ENCODE measurements around the gene HLA-DRB1. TPM values are rescaled to one million over a fixed set of nuclear protein-coding genes. Genes with fewer than 3 reads are reported as not detected.
A peak's percentile ranks its signal among the peaks of the same experiment; 100 is the strongest.
"Not testable (repeated sequence)": the region's sequence is repeated elsewhere in the genome, so short reads cannot be mapped to it uniquely, and the experiment has no call there.

Gene HLA-DRB1
- total RNA-seq, 1 donor from 2014 or later, result 0.34 TPM

DNA sequence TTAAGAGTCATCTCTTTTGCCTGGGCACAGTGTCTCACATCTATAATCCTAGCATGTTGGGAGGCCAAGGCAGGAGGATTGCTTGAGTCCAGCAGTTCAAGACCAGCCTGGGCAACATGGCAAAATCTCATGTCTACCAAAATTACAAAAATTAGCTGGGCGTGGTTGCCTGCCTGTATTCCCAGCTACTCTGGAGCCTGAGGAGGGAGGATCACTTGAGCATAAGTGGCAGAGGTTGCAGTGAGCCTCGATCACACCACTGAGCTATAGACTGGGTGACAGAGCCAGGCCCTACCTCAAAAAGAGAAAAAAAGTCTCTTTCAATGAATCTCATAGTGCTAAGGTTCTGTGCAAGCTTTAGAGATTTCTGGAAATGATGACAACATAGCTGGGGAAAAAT, 1.5 kb downstream of the HLA-DRB1 start:
- Mint-ChIP-seq H3K27ac (ENCODE audit: unreplicated experiment) (no peak overlapping the region), H3K27me3 (ENCODE audit: unreplicated experiment) (peaks cover 3% of the 10 kb centered on the region), H3K4me1 (ENCODE audit: low read depth, unreplicated experiment) (no peaks in the 10 kb centered on the region), H3K9me3 (ENCODE audit: unreplicated experiment) (peaks cover 2% of the 10 kb centered on the region), H3K4me3 (ENCODE audit: unreplicated experiment) (no peak overlapping the region), H3K36me3 (ENCODE audit: unreplicated experiment) (no peaks in the 10 kb centered on the region)
- DNase-seq, result no peak
- TF ChIP-seq, protein P1, sequence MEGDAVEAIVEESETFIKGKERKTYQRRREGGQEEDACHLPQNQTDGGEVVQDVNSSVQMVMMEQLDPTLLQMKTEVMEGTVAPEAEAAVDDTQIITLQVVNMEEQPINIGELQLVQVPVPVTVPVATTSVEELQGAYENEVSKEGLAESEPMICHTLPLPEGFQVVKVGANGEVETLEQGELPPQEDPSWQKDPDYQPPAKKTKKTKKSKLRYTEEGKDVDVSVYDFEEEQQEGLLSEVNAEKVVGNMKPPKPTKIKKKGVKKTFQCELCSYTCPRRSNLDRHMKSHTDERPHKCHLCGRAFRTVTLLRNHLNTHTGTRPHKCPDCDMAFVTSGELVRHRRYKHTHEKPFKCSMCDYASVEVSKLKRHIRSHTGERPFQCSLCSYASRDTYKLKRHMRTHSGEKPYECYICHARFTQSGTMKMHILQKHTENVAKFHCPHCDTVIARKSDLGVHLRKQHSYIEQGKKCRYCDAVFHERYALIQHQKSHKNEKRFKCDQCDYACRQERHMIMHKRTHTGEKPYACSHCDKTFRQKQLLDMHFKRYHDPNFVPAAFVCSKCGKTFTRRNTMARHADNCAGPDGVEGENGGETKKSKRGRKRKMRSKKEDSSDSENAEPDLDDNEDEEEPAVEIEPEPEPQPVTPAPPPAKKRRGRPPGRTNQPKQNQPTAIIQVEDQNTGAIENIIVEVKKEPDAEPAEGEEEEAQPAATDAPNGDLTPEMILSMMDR (IDR thresholded peaks at IDR 0.05; ENCODE audit: partially characterized antibody, unreplicated experiment), result no peak

- H3K27ac Mint-ChIP-seq (ENCODE audit: unreplicated experiment), result no peak overlapping the region
- TF ChIP-seq, protein P1 (IDR thresholded peaks at IDR 0.05; ENCODE audit: partially characterized antibody, unreplicated experiment), result no peak
- H3K9me3 Mint-ChIP-seq (ENCODE audit: unreplicated experiment), result peaks cover 2% of the 10 kb centered on the region
- no peaks in the 10 kb centered on the region for H3K4me1 Mint-ChIP-seq (ENCODE audit: low read depth, unreplicated experiment)
- no peaks in the 10 kb centered on the region for H3K36me3 Mint-ChIP-seq (ENCODE audit: unreplicated experiment)
- peaks cover 7% of the 10 kb centered on the region for H3K27me3 Mint-ChIP-seq (ENCODE audit: unreplicated experiment)
- no peak for DNase-seq
- H3K4me3 Mint-ChIP-seq (ENCODE audit: unreplicated experiment), result peak overlapping the region; percentile 93
These were observed 6.1 kb downstream of the HLA-DRB1 start for GRCh38 chr6:32583527-32583898.

GRCh38 chr6:32581315-32582095, 8.1 kb downstream of the HLA-DRB1 start:
- Mint-ChIP-seq H3K9me3 (ENCODE audit: unreplicated experiment) (peaks cover 2% of the 10 kb centered on the region), H3K4me3 (ENCODE audit: unreplicated experiment) (no peak overlapping the region), H3K27me3 (ENCODE audit: unreplicated experiment) (peaks cover 7% of the 10 kb centered on the region), H3K27ac (ENCODE audit: unreplicated experiment) (no peak overlapping the region), H3K36me3 (ENCODE audit: unreplicated experiment) (no peaks in the 10 kb centered on the region), H3K4me1 (ENCODE audit: low read depth, unreplicated experiment) (no peaks in the 10 kb centered on the region)
- TF ChIP-seq, protein P1 (IDR thresholded peaks at IDR 0.05; ENCODE audit: partially characterized antibody, unreplicated experiment), result no peak
- no peak for DNase-seq

DNA sequence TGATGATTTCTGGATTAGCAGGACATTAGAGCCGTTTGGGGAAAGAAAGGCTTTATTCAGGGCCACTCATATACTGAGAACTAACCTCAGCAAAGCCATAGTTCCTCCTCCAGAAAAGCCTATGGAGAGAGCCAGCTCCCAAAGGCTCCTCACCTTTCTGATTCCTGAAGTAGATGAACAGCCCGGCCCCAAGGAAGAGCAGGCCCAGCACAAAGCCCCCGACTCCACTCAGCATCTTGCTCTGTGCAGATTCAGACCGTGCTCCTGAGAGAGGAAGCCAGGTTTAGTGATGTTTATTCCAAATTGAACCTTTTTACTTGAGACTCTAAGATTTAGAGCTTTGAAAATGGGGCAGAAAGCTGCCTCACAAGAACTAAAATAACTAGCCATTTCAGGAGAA, 9.1 kb downstream of the HLA-DRB1 start:
- Mint-ChIP-seq H3K9me3 (ENCODE audit: unreplicated experiment) (peaks cover 2% of the 10 kb centered on the region), H3K27me3 (ENCODE audit: unreplicated experiment) (peaks cover 7% of the 10 kb centered on the region), H3K27ac (ENCODE audit: unreplicated experiment) (no peak overlapping the region), H3K4me1 (ENCODE audit: low read depth, unreplicated experiment) (no peaks in the 10 kb centered on the region), H3K4me3 (ENCODE audit: unreplicated experiment) (no peak overlapping the region), H3K36me3 (ENCODE audit: unreplicated experiment) (no peaks in the 10 kb centered on the region)
- DNase-seq, result no peak
- TF ChIP-seq, protein P1 (IDR thresholded peaks at IDR 0.05; ENCODE audit: partially characterized antibody, unreplicated experiment), result no peak

GRCh38 chr6:32578962-32579361, 10.7 kb downstream of the HLA-DRB1 start:
- no peak for DNase-seq
- no peak overlapping the region for H3K4me3 Mint-ChIP-seq (ENCODE audit: unreplicated experiment)
- no peaks in the 10 kb centered on the region for H3K4me1 Mint-ChIP-seq (ENCODE audit: low read depth, unreplicated experiment)
- no peak overlapping the region for H3K27ac Mint-ChIP-seq (ENCODE audit: unreplicated experiment)
- H3K27me3 Mint-ChIP-seq (ENCODE audit: unreplicated experiment), result peaks cover 7% of the 10 kb centered on the region
- TF ChIP-seq, protein P1 (IDR thresholded peaks at IDR 0.05; ENCODE audit: partially characterized antibody, unreplicated experiment), result no peak
- H3K9me3 Mint-ChIP-seq (ENCODE audit: unreplicated experiment), result no peaks in the 10 kb centered on the region
- no peaks in the 10 kb centered on the region for H3K36me3 Mint-ChIP-seq (ENCODE audit: unreplicated experiment)

- H3K36me3 Mint-ChIP-seq (ENCODE audit: unreplicated experiment); H3K27ac Mint-ChIP-seq (ENCODE audit: unreplicated experiment); H3K4me1 Mint-ChIP-seq (ENCODE audit: low read depth, unreplicated experiment); H3K9me3 Mint-ChIP-seq (ENCODE audit: unreplicated experiment); H3K27me3 Mint-ChIP-seq (ENCODE audit: unreplicated experiment); DNase-seq; H3K4me3 Mint-ChIP-seq (ENCODE audit: unreplicated experiment): not testable (repeated sequence)
These were observed 12.2 kb downstream of the HLA-DRB1 start for GRCh38 chr6:32577493-32577892.
